ENCODE data around the gene KDM3A.

- no peak for TF ChIP-seq POLR2A (IDR thresholded peaks at IDR 0.05)
- TF ChIP-seq CTCF (IDR thresholded peaks at IDR 0.05 in 8 of 11, conservative IDR thresholded peaks at IDR 0.05 in 3 of 11) = no peak
Measured at GRCh38 chr2:86454238-86454637, 13.1 kb downstream of the KDM3A start.
